Calu3 (cell line): Measurements from ENCODE around the gene RLF. TPM values are rescaled to one million over a fixed set of nuclear protein-coding genes. Genes with fewer than 3 reads are reported as not detected.

Source experiments
- BruUV-seq: library from RNA; stranded (reverse); fragments of 400-500 nt; replicated peaks from 2 replicates; lab custom pipeline; 2021; lab: Mats Ljungman, UMichigan
- CTCF ChIA-PET: fragments of 300-600 bp; sonication (Branson Sonifier 250); formaldehyde crosslinking; loops from one replicate; lab custom pipeline; 2022; ENCODE audit warnings: antibody characterized with exemption; lab: Charles Lee
- DNase-seq: peaks from one replicate; pipeline ENCODE4 v3.0.0; 2022
- H3K27ac Mint-ChIP-seq: one replicate; pipeline ENCODE4 v1.8.0; 2022; ENCODE audit warnings: mixed read lengths; ENCODE audit not compliant: unreplicated experiment
- H3K27me3 Mint-ChIP-seq: one replicate; pipeline ENCODE4 v1.8.0; 2022; ENCODE audit warnings: mixed read lengths; ENCODE audit not compliant: unreplicated experiment
- H3K36me3 Mint-ChIP-seq: one replicate; pipeline ENCODE4 v1.8.0; 2022; ENCODE audit warnings: mild to moderate bottlenecking, moderate library complexity, mixed read lengths; ENCODE audit not compliant: insufficient read depth, unreplicated experiment
- H3K4me1 Mint-ChIP-seq: one replicate; pipeline ENCODE4 v1.8.0; 2022; ENCODE audit warnings: mild to moderate bottlenecking, low read depth, mixed read lengths; ENCODE audit not compliant: unreplicated experiment
- H3K4me3 Mint-ChIP-seq: one replicate; pipeline ENCODE4 v1.8.0; 2022; ENCODE audit warnings: mild to moderate bottlenecking, low read depth, moderate library complexity, mixed read lengths; ENCODE audit not compliant: unreplicated experiment
- H3K9me3 Mint-ChIP-seq: one replicate; pipeline ENCODE4 v1.8.0; 2022; ENCODE audit warnings: low read depth, mixed read lengths; ENCODE audit not compliant: unreplicated experiment
- intact Hi-C: fragments of 100-400 bp; cut with micrococcal nuclease; formaldehyde crosslinking; loops from one replicate; pipeline ENCODE4 v1.10.0; 2022; ENCODE audit not compliant: unreplicated experiment
- total RNA-seq: library from RNA; stranded (reverse); gene quantifications from 2 replicates; pipeline ENCODE4 v1.2.3, GENCODE V29; 2022
- TF ChIP-seq, protein P1 (sequence below): fragments of 200-600 bp; IDR thresholded peaks from one replicate; pipeline ENCODE4 v1.8.0; 2022; ENCODE audit warnings: antibody characterized with exemption; ENCODE audit not compliant: unreplicated experiment

The RLF gene
- total RNA-seq, 1 experiment from 2014 or later, result 12.9 TPM

DNA sequence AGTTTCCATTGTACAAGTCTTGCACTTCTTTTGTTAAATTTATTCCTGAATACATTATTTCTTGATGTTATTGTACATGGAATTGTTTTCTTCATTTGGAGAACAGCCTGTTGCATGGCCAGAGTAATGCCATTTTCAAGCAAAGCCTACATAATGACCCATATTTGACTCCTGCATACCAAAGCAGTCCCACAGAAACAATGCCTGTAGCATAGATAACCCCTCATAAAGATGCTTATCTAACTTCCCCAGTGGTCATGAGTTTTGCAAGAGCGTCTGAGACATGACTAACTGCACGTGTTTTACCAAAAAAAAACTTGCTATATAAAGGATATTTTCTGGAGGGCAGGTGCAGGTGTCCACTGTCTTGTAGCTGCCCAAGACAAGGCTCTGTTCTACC, 30.3 kb upstream of the RLF start:
- no TSS peak for BruUV-seq
- H3K27ac Mint-ChIP-seq, result no peak overlapping the region
- H3K9me3 Mint-ChIP-seq, result no peaks in the 10 kb centered on the region
- intact Hi-C loops, result no loop called here
- H3K4me1 Mint-ChIP-seq, result peaks cover 17% of the 10 kb centered on the region
- no peak overlapping the region for H3K4me3 Mint-ChIP-seq
- peaks cover 5% of the 10 kb centered on the region for H3K36me3 Mint-ChIP-seq
- TF ChIP-seq, protein P1, sequence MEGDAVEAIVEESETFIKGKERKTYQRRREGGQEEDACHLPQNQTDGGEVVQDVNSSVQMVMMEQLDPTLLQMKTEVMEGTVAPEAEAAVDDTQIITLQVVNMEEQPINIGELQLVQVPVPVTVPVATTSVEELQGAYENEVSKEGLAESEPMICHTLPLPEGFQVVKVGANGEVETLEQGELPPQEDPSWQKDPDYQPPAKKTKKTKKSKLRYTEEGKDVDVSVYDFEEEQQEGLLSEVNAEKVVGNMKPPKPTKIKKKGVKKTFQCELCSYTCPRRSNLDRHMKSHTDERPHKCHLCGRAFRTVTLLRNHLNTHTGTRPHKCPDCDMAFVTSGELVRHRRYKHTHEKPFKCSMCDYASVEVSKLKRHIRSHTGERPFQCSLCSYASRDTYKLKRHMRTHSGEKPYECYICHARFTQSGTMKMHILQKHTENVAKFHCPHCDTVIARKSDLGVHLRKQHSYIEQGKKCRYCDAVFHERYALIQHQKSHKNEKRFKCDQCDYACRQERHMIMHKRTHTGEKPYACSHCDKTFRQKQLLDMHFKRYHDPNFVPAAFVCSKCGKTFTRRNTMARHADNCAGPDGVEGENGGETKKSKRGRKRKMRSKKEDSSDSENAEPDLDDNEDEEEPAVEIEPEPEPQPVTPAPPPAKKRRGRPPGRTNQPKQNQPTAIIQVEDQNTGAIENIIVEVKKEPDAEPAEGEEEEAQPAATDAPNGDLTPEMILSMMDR, result no peak
- no peaks in the 10 kb centered on the region for H3K27me3 Mint-ChIP-seq
- no peak for DNase-seq
- CTCF ChIA-PET, result no interaction called here

DNA sequence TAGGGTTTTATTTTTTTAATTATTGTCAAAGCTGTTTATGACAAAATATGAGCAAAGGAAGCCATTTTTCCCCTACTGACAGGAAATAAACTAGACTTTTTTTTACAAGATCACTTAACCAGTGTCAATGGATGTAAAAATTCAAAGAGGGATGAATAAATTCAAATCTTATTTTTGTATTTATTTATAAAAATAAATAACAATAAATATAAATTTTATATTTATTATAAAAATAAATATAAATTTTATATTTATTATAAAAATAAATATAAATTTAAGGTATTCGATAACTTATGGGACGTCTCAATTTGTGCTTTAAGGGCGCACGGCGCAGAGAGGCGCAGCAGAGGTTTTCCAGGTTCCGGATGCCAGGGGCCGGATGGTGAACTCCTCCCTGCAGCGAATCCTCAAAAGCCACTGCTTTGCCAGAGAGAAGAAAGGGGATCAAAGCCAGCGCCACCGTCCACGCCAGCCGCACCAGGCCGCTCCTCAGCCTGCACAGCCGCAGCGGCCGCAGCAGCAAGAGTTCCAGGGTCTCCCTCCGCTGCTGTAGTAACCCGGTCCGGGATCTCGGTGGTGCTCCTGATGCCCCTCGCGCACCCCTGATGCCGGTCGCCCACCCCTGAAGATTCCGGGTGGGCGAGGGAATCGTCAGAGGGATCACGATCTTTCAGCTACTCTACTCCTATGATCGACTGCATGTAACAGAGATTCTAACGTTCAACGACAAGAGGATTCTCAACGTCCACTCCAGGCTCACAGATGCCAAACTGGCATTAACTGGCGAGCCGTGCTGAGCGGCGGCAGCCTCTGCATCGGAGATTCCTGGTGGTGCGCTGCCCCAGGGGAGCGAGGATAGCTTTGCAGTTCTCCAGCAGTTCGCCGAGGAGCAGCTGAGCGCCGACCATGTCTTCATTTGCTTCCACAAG, 28.5 kb upstream of the RLF start:
- peaks cover 5% of the 10 kb centered on the region for H3K36me3 Mint-ChIP-seq
- peaks cover 17% of the 10 kb centered on the region for H3K4me1 Mint-ChIP-seq
- H3K27me3 Mint-ChIP-seq, result no peaks in the 10 kb centered on the region
- no peaks in the 10 kb centered on the region for H3K9me3 Mint-ChIP-seq
- no peak for DNase-seq
- H3K4me3 Mint-ChIP-seq, result no peak overlapping the region
- TF ChIP-seq, protein P1, result no peak
- intact Hi-C loops, result no loop called here
- CTCF ChIA-PET, result interaction anchor here (0.7 kb wide), 2 partner anchors 190 to 293 kb away, joined by 3 to 4 read pairs; no protein-coding TSS in a partner anchor
- no TSS peak for BruUV-seq
- no peak overlapping the region for H3K27ac Mint-ChIP-seq

DNA sequence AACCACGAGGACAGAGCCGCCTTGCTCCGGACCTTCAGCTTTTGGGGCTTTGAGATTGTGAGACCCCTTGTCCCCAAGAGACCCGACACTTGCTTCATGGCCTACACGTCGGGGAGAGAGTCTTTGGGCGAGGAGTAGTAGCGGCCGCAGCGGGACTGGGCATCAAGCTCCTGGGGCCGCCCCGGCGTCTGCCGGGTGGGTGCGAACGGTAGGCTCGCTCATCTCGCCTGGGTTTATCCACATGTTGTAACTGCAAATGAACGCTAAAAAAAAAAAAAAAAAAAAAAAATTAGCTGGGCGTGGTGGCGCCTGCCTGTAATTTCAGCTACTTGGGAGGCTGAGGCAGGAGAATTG, 27.9 kb upstream of the RLF start:
- CTCF ChIA-PET, result interaction anchor here (0.7 kb wide), 2 partner anchors 190 to 292 kb away, joined by 3 to 4 read pairs; no protein-coding TSS in a partner anchor
- intact Hi-C loops, result no loop called here

DNA sequence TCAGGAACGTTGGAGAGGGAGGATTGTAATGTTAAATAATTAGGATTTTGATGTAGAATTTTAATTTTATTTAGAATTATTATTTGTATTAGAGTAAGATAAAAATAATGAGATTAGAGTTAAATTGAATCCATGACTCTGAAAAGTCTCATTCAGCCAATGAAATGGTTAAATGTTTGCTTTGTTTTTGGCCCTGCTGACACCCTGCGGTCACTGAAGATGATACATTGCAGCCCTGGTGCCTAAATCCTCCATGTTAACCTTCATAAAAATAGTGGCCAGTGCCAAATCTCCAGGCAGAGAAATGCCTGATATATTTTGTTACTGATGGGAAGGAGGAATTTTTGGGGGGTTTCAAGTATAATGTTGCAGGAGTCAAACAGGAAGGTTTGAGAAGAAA, 27.3 kb upstream of the RLF start:
- Mint-ChIP-seq H3K9me3 (no peaks in the 10 kb centered on the region), H3K27ac (no peak overlapping the region), H3K4me3 (no peak overlapping the region), H3K36me3 (peaks cover 5% of the 10 kb centered on the region), H3K27me3 (no peaks in the 10 kb centered on the region), H3K4me1 (peaks cover 17% of the 10 kb centered on the region)
- CTCF ChIA-PET, result no interaction called here
- no peak for DNase-seq
- intact Hi-C loops, result no loop called here
- no TSS peak for BruUV-seq
- TF ChIP-seq, protein P1, result no peak

More for the DNA sequence above, 27.9 kb upstream of the RLF start:
- Mint-ChIP-seq H3K27ac (no peak overlapping the region), H3K4me1 (peaks cover 17% of the 10 kb centered on the region), H3K36me3 (peaks cover 5% of the 10 kb centered on the region), H3K27me3 (no peaks in the 10 kb centered on the region), H3K9me3 (no peaks in the 10 kb centered on the region), H3K4me3 (no peak overlapping the region)
- no peak for DNase-seq
- TF ChIP-seq, protein P1, result no peak
- no TSS peak for BruUV-seq
